ENCODE data around the gene ZNF221. TPM values are rescaled to one million over a fixed set of nuclear protein-coding genes. Genes with fewer than 3 reads are reported as not detected.
"Not testable (repeated sequence)": the region's sequence is repeated elsewhere in the genome, so short reads cannot be mapped to it uniquely, and the experiment has no call there.

Gene ZNF221
- total RNA-seq, 4 donors from 2014 or later = 0.77 to 26.9 (median 9.4) TPM; not detected in 1

DNA sequence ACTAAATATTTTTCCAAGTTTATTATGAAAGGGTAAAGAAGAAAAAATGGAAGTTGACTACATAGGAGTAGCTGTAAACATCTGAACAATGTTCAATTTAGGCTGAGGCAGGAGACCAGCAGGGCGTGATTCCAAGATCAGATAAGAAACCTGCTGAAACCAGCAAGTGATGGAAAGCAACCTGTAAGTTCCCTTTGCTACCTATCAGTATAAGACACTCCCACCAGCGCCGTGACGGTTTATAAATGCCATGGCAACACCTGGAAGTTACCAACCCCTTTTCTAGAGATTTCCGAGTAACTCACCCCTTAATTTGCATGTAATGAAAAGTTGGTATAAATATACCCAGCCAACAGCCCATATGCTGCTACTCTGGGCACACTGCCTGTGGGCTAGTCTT is 14.8 kb upstream of the ZNF221 start:
- no peak overlapping the region for H3K4me3 ChIP-seq
- peaks cover 0 to 8% of the 10 kb centered on the region in 2 donors for H3K4me1 ChIP-seq
- intact Hi-C loops (cut with DNase I; ENCODE audit: low total_unique reads) = no loop called here
- TF ChIP-seq POLR2A (IDR thresholded peaks at IDR 0.05) = no peak
- TF ChIP-seq CTCF (IDR thresholded peaks at IDR 0.05) = no peak
- no peak overlapping the region for H3K27ac ChIP-seq
- H3K9me3 ChIP-seq = no peaks in the 10 kb centered on the region
- H3K27me3 ChIP-seq = no peaks in the 10 kb centered on the region
- H3K36me3 ChIP-seq = no peaks in the 10 kb centered on the region
- no peak for DNase-seq

GRCh38 chr19:43939557-43940260 is 11.3 kb upstream of the ZNF221 start:
- Histone ChIP-seq H3K36me3 (no peaks in the 10 kb centered on the region), H3K27ac (no peak overlapping the region), H3K4me3 (no peak overlapping the region), H3K27me3 (no peaks in the 10 kb centered on the region), H3K9me3 (no peaks in the 10 kb centered on the region), H3K4me1 (no peaks in the 10 kb centered on the region)
- TF ChIP-seq POLR2A (IDR thresholded peaks at IDR 0.05) (no peak), CTCF (IDR thresholded peaks at IDR 0.05) (no peak)
- no peak for DNase-seq
- intact Hi-C loops (cut with DNase I; ENCODE audit: low total_unique reads) = no loop called here

DNA sequence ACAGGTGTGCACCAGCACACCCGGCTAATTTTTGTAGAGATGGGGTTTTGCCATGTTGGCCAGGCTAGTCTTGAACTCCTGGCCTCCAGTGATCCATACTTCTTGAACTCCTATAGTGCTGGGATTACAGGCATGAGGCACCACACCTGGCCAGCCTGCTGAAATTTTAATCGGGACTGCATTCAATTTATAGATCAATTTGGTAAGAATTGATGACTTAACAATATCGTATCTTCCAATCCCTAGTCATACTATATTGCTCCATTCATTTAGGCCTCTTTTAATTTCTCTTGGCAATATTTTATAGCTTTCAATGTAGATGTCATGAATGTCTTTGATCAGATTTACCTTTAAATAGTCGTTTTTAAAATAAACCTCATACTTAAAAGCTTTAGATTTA is 10.3 kb upstream of the ZNF221 start:
- Histone ChIP-seq H3K36me3 (no peaks in the 10 kb centered on the region), H3K27me3 (no peaks in the 10 kb centered on the region), H3K4me1 (no peaks in the 10 kb centered on the region), H3K27ac (no peak overlapping the region), H3K9me3 (no peaks in the 10 kb centered on the region), H3K4me3 (no peak overlapping the region)
- no peak for DNase-seq
- intact Hi-C loops (cut with DNase I; ENCODE audit: low total_unique reads) = no loop called here
- no peak for TF ChIP-seq CTCF (IDR thresholded peaks at IDR 0.05)
- no peak for TF ChIP-seq POLR2A (IDR thresholded peaks at IDR 0.05)

DNA sequence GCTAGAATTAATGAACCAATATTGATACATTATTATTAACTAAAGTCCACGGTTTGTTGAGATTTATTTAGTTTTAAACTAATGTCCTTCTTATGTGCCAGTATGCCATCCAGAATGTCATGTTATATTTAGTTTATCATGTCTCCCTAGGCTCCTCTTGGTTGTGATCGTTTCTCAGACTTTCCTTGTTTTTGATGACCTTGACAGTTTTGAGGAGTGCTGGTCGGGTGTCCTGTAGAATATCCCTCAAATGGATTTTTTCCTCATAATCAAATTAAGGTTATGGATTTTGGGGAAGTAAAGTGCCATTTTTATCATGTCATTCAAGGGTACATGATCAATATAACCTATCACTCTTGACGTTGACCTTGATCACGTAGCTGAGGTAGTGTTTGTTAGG is 9.8 kb upstream of the ZNF221 start:
- Histone ChIP-seq H3K4me1 (no peaks in the 10 kb centered on the region), H3K9me3 (no peaks in the 10 kb centered on the region), H3K36me3 (no peaks in the 10 kb centered on the region), H3K4me3 (no peak overlapping the region), H3K27ac (no peak overlapping the region), H3K27me3 (no peaks in the 10 kb centered on the region)
- intact Hi-C loops (cut with DNase I; ENCODE audit: low total_unique reads) = no loop called here
- TF ChIP-seq POLR2A (IDR thresholded peaks at IDR 0.05) (no peak), CTCF (IDR thresholded peaks at IDR 0.05) (no peak)
- DNase-seq = no peak

- intact Hi-C loops (cut with DNase I; ENCODE audit: low total_unique reads); H3K4me3 ChIP-seq; H3K4me1 ChIP-seq; H3K27ac ChIP-seq; DNase-seq; H3K9me3 ChIP-seq; H3K36me3 ChIP-seq; H3K27me3 ChIP-seq: not testable (repeated sequence)
These were observed 3.6 kb upstream of the ZNF221 start for GRCh38 chr19:43947412-43947811.

GRCh38 chr19:43949803-43950202 is 1.2 kb upstream of the ZNF221 start:
- H3K27ac ChIP-seq; H3K4me3 ChIP-seq; DNase-seq; H3K9me3 ChIP-seq; intact Hi-C loops (cut with DNase I; ENCODE audit: low total_unique reads); H3K36me3 ChIP-seq; H3K4me1 ChIP-seq; H3K27me3 ChIP-seq: not testable (repeated sequence)
